Thoracic aorta (tissue), 2 donors: ENCODE measurements around the gene SYNE3. TPM values are rescaled to one million over a fixed set of nuclear protein-coding genes. Genes with fewer than 3 reads are reported as not detected.

Source experiments
- ATAC-seq: fragments of 150-250 bp; one replicate; pipeline ENCODE4 v1.8.0; 2017; ENCODE audit warnings: low read depth; ENCODE audit not compliant: insufficient number of reproducible peaks, low FRiP score
- DNase-seq: peaks from one replicate; pipeline ENCODE4 v3.0.0-alpha.2; 2020; ENCODE audit warnings: low spot score
- H3K27ac ChIP-seq, 2 donors: fragments of 200-600 bp; sonication (generic); 1 replicate in 1 of 2; 2 replicates in 1 of 2; pipeline ENCODE4 v1.5.1; 2016; ENCODE audit warnings: mild to moderate bottlenecking in 2 of 2, moderate library complexity in 2 of 2
- H3K27me3 ChIP-seq: fragments of 200-600 bp; sonication (generic); replicated peaks from 2 replicates; pipeline ENCODE4 v1.6.0; 2016; ENCODE audit warnings: mild to moderate bottlenecking; ENCODE audit not compliant: insufficient read depth
- H3K36me3 ChIP-seq: fragments of 200-600 bp; sonication (generic); one replicate; pipeline ENCODE4 v1.5.1; 2016
- H3K4me1 ChIP-seq, 2 donors: fragments of 200-600 bp; sonication (generic); 1 replicate in 1 of 2; 2 replicates in 1 of 2; pipeline versions ENCODE4 v1.5.1 to v1.6.0; 2016; ENCODE audit warnings: low read depth in 2 of 2, mild to moderate bottlenecking in 1 of 2; ENCODE audit not compliant: control insufficient read depth in 1 of 2
- H3K4me3 ChIP-seq: fragments of 200-600 bp; sonication (generic); 2 replicates; pipeline ENCODE4 v1.5.1; 2016; ENCODE audit warnings: mild to moderate bottlenecking
- H3K9me3 ChIP-seq: fragments of 200-600 bp; sonication (generic); 2 replicates; pipeline ENCODE4 v1.5.1; 2016
- total RNA-seq, 2 donors: library from RNA; depleted of rRNA; stranded (reverse); fragments of >200 nt; gene quantifications; one replicate each; pipeline versions ENCODE4 v1.1.0 to v1.2.3, GENCODE V29; 2016
- TF ChIP-seq, protein P1 (sequence below): fragments of 200-600 bp; sonication (generic); IDR thresholded peaks from one replicate; pipeline ENCODE4 v1.5.1; 2019; ENCODE audit warnings: antibody characterized with exemption

SYNE3 gene
- total RNA-seq, 2 donors from 2014 or later, result 29.5 to 43.4 TPM

DNA sequence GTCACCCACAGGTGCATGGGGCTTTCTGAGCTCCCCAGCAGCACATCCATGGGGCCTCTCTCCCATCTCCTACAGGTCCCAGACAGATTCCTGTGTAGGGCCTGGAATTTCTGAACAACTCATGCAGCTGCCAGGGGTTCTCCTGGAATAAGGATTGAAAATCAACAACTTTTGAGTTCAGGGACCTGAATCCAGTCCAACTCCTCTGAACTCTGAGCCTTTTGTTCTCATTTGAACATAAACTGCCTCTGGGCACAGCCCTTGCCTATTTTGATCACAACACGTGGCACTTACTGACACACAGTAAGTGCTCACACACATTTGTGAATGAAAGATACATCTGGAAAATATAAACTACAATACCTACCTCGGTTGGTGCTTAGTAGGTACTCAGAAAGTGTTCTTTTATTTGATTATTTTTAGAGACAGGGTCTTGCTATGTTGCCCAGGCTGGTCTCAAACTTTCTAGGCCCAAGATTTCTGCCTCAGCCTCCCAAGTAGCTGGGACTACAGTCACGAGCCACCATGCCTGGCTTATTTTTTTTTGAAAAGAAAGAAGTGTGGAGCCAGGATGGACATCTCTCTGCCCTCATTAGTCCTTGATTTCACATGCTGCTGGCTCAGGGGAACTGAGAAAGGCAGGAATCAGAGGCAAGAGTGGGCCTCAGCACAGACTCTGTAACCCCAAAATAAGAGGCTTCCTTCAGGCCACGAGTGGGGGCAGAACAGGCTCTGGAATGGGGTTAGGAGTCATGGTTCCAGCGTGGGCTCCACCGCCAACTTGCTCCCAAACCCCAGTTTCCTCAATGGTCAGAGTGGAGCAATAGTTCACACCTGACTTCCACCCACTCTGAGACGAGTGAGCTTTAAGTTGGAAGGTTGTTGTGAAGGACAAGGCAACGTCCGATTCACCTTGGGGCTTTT, 27.0 kb downstream of the SYNE3 start:
- H3K36me3 ChIP-seq, result no peaks in the 10 kb centered on the region
- TF ChIP-seq, protein P1, sequence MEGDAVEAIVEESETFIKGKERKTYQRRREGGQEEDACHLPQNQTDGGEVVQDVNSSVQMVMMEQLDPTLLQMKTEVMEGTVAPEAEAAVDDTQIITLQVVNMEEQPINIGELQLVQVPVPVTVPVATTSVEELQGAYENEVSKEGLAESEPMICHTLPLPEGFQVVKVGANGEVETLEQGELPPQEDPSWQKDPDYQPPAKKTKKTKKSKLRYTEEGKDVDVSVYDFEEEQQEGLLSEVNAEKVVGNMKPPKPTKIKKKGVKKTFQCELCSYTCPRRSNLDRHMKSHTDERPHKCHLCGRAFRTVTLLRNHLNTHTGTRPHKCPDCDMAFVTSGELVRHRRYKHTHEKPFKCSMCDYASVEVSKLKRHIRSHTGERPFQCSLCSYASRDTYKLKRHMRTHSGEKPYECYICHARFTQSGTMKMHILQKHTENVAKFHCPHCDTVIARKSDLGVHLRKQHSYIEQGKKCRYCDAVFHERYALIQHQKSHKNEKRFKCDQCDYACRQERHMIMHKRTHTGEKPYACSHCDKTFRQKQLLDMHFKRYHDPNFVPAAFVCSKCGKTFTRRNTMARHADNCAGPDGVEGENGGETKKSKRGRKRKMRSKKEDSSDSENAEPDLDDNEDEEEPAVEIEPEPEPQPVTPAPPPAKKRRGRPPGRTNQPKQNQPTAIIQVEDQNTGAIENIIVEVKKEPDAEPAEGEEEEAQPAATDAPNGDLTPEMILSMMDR, result no peak
- no peaks in the 10 kb centered on the region for H3K27me3 ChIP-seq
- no peak for DNase-seq
- H3K4me3 ChIP-seq, result no peak overlapping the region
- H3K27ac ChIP-seq, result peak overlapping the region; percentile 64 to 72
- ATAC-seq, result no peak
- peaks cover 23 to 43% of the 10 kb centered on the region in 2 donors for H3K4me1 ChIP-seq
- H3K9me3 ChIP-seq, result no peaks in the 10 kb centered on the region

DNA sequence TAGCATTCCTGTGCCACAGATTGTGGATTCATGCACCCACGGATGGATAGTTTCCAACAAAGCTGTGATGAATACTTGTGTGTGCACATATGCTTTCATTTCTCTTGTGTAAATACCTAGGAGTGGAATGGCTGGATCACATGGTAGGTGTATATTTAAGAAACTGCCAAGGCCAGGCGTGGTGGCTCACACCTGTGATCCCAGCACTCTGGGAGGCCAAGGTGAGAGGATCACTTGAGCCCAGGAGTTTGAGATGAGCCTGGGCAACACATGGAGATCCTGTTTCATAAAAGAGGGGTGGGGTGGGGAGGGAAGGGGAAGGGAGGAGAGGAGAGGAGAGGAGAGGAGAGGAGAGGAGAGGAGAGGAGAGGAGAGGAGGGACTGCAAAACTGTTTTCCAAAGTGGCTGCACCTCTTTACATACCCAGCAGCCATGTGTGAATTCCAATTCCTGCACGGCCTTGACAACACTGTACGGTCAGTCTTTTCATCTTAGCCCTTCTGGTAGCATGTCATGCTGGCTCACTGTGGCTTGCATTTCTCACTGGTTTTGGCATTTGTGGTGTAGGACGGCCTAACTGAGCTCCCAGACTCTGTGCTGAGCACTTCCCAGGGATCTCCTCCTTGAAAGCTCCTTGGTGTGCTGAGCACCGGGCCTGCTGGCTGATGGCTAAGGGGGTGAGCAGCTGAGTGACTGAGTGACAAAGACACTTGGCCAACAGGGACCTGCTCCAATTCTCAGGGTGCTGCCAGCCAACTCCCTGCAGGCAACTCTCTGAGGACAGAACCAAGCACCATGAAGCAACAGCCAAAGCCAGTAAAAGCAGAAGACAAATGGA, 27.9 kb downstream of the SYNE3 start:
- Histone ChIP-seq H3K36me3 (no peaks in the 10 kb centered on the region), H3K27me3 (no peaks in the 10 kb centered on the region), H3K4me1 (peaks cover 28 to 51% of the 10 kb centered on the region in 2 donors), H3K4me3 (no peak overlapping the region), H3K9me3 (no peaks in the 10 kb centered on the region), H3K27ac (peak overlapping the region; percentile 64 to 72)
- ATAC-seq, result no peak
- TF ChIP-seq, protein P1, result no peak
- no peak for DNase-seq

DNA sequence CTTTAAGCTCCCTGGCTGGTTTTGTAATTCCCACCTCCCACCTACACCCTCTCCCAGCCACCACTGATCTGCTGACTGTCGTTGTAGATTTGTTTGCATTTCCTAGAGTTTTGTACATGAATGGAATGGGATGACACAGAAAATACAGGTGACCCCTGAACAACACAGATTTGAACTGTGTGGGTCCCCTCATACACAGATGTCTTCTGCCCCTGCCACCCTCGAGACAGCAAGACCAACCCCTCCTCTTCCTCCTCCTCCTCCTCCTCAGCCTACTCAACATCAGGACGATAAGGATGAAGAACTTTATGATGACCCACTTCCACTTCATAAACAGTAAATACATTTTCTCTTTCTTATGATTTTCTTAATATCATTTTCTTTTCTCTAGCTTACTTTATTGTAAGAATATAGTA, 28.8 kb downstream of the SYNE3 start:
- peaks cover 34 to 61% of the 10 kb centered on the region in 2 donors for H3K4me1 ChIP-seq
- no peaks in the 10 kb centered on the region for H3K27me3 ChIP-seq
- TF ChIP-seq, protein P1, result no peak
- no peak for DNase-seq
- H3K36me3 ChIP-seq, result no peaks in the 10 kb centered on the region
- no peak for ATAC-seq
- no peaks in the 10 kb centered on the region for H3K9me3 ChIP-seq
- H3K4me3 ChIP-seq, result no peak overlapping the region
- H3K27ac ChIP-seq, result no peak overlapping the region

DNA sequence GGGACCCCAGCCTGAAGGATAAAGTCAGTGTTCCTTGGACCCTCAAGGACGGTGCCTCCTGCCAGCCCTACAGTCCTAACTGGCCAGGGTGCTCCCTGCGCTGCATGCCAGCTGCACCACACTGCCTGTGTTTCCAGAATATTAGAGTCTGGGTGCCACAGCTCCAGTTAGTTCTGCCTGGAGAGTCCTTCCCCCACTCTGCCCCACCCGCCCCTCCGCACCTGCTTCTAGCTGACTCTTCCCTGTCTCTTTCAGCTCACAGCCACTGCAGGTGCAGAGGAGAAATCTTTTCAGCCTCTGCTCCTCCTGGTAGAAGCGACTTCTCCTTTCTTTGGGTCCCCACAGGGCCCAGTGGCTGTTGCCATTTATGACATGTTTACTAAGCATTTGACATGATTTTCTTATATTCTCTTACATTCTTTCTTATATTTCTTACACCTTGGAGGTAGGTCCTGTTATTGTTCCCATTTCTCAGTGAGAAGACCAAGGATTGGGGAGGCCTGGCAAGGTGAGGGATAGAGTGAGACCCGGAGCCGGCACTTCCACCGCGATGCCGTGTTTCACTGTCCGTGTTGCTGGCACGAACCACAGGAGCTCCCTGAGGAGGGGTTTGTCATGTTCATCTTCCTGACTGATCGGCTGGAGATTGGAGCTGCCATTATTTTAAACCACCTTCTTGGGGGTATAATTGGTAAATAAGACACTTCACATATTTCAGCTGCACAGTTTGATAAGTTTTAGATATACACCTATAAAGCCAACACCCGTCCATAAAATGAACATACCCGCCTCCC, 29.4 kb downstream of the SYNE3 start:
- ATAC-seq (no peak), DNase-seq (no peak)
- H3K9me3 ChIP-seq, result no peaks in the 10 kb centered on the region
- H3K27me3 ChIP-seq, result no peaks in the 10 kb centered on the region
- TF ChIP-seq, protein P1, result no peak
- H3K4me1 ChIP-seq, result peaks cover 34 to 67% of the 10 kb centered on the region in 2 donors
- H3K4me3 ChIP-seq, result no peak overlapping the region
- no peak overlapping the region for H3K27ac ChIP-seq
- H3K36me3 ChIP-seq, result no peaks in the 10 kb centered on the region
